SU-DHL-6 (cell line): ENCODE data around the gene CDH10.

Source experiments
- CTCF ChIP-seq: fragments of 200-600 bp; sonication (generic); IDR thresholded peaks from one replicate; pipeline ENCODE4 v1.5.1; 2017; ENCODE audit warnings: antibody characterized with exemption, mild to moderate bottlenecking, low read length, moderate library complexity; ENCODE audit not compliant: insufficient read depth, poor library complexity, severe bottlenecking
- EZH2phosphoT487 ChIP-seq: fragments of 200-600 bp; sonication (generic), shearing (Covaris generic); conservative IDR thresholded peaks from 2 replicates; pipeline ENCODE4 v1.6.1; 2018; ENCODE audit warnings: mild to moderate bottlenecking, antibody characterized with exemption, low read length, moderate library complexity, mixed read lengths

GRCh38 chr5:24624872-24625271 lies 19.9 kb downstream of the CDH10 start:
- TF ChIP-seq CTCF (no peak), EZH2phosphoT487 (no peak)
